GM19455 (cell line): ENCODE data around the gene OLFML2B.

Experiments used
- ATAC-seq: cut with Tn5 transposase; IDR thresholded peaks from one replicate; pipeline ENCODE4 v1.9.1; 2021; ENCODE audit not compliant: unreplicated experiment

OLFML2B gene

GRCh38 chr1:162008799-162009198 is 14.9 kb downstream of the OLFML2B start:
- ATAC-seq, result no peak

GRCh38 chr1:162007466-162007865 is 16.2 kb downstream of the OLFML2B start:
- no peak for ATAC-seq

GRCh38 chr1:162006081-162006480 is 17.6 kb downstream of the OLFML2B start:
- no peak for ATAC-seq

- no peak for ATAC-seq
Observed at GRCh38 chr1:162004441-162004950, 19.2 kb downstream of the OLFML2B start.

- ATAC-seq, result no peak
Observed at GRCh38 chr1:162003830-162004215, 19.8 kb downstream of the OLFML2B start.

GRCh38 chr1:162003061-162003829 is 20.4 kb downstream of the OLFML2B start:
- ATAC-seq, result no peak

- no peak for ATAC-seq
Observed at GRCh38 chr1:162000053-162000420, 23.6 kb downstream of the OLFML2B start.

- ATAC-seq, result no peak
Observed at GRCh38 chr1:161999301-162000052, 24.2 kb downstream of the OLFML2B start.

- no peak for ATAC-seq
Observed at GRCh38 chr1:161998811-161999210, 24.9 kb downstream of the OLFML2B start.

GRCh38 chr1:161997152-161997551 is 26.5 kb downstream of the OLFML2B start:
- no peak for ATAC-seq

GRCh38 chr1:161994175-161994668 is 29.4 kb downstream of the OLFML2B start:
- ATAC-seq, result no peak

- no peak for ATAC-seq
Observed at GRCh38 chr1:161993576-161993975, 30.1 kb downstream of the OLFML2B start.

GRCh38 chr1:161989786-161990185 is 33.9 kb downstream of the OLFML2B start:
- no peak for ATAC-seq

GRCh38 chr1:161989108-161989507 is 34.6 kb downstream of the OLFML2B start:
- no peak for ATAC-seq

GRCh38 chr1:161988413-161988812 is 35.3 kb downstream of the OLFML2B start:
- no peak for ATAC-seq

- ATAC-seq, result no peak
Observed at GRCh38 chr1:161987872-161988271, 35.8 kb downstream of the OLFML2B start.

GRCh38 chr1:161987303-161987702 is 36.4 kb downstream of the OLFML2B start:
- no peak for ATAC-seq

GRCh38 chr1:161986328-161986727 is 37.3 kb downstream of the OLFML2B start:
- ATAC-seq, result no peak

GRCh38 chr1:161985301-161985822 is 38.3 kb downstream of the OLFML2B start:
- no peak for ATAC-seq

- no peak for ATAC-seq
Observed at GRCh38 chr1:161983725-161984124, 39.9 kb downstream of the OLFML2B start.

GRCh38 chr1:161982917-161983316 is 40.8 kb downstream of the OLFML2B start:
- no peak for ATAC-seq

GRCh38 chr1:161982507-161982895 is 41.2 kb downstream of the OLFML2B start:
- no peak for ATAC-seq
